Sigmoid colon (tissue), 3 donors: ENCODE data around the gene TMED5.

ENCODE experiments used
- CTCF ChIP-seq, 4 experiments: fragments of 450-650 bp in 3 of 4; fragments of 200-600 bp in 1 of 4; IDR thresholded peaks; one replicate each; pipeline ENCODE4 v1.5.1; 2016 to 2019; ENCODE audit warnings: antibody characterized with exemption in 4 of 4, mild to moderate bottlenecking in 3 of 4, moderate library complexity in 2 of 4
- POLR2A ChIP-seq, 2 donors: fragments of 450-650 bp; IDR thresholded peaks; one replicate each; pipeline ENCODE4 v1.6.1; 2016; ENCODE audit warnings: antibody characterized with exemption in 2 of 2, mild to moderate bottlenecking in 2 of 2, moderate library complexity in 2 of 2

- TF ChIP-seq CTCF (IDR thresholded peaks at IDR 0.05) (no peak), POLR2A (IDR thresholded peaks at IDR 0.05) (no peak)
Measured at GRCh38 chr1:93108335-93108734, 71.9 kb downstream of the TMED5 start.
